GM19238 (cell line): ENCODE results near the gene PRICKLE2.
"Not testable (repeated sequence)": the region's sequence is repeated elsewhere in the genome, so short reads cannot be mapped to it uniquely, and the experiment has no call there.

Source experiments
- DNase-seq: peaks from one replicate; pipeline ENCODE4 v3.0.0; 2011; ENCODE audit warnings: low spot score; ENCODE audit not compliant: insufficient read length

Gene PRICKLE2

GRCh38 chr3:64103131-64103530 is 122.1 kb downstream of the PRICKLE2 start:
- DNase-seq: no peak

GRCh38 chr3:64102147-64102546 is 123.1 kb downstream of the PRICKLE2 start:
- no peak for DNase-seq

- DNase-seq: no peak
These were observed 126.0 kb downstream of the PRICKLE2 start for GRCh38 chr3:64099316-64099715.

- DNase-seq: no peak
These were observed 126.6 kb downstream of the PRICKLE2 start for GRCh38 chr3:64098670-64099069.

- DNase-seq: no peak
These were observed 127.3 kb downstream of the PRICKLE2 start for GRCh38 chr3:64097920-64098319.

GRCh38 chr3:64095802-64096201 is 129.5 kb downstream of the PRICKLE2 start:
- no peak for DNase-seq

GRCh38 chr3:64094713-64095079 is 130.6 kb downstream of the PRICKLE2 start:
- DNase-seq: no peak

GRCh38 chr3:64093825-64094712 is 131.2 kb downstream of the PRICKLE2 start:
- no peak for DNase-seq

GRCh38 chr3:64093211-64093610 is 132.1 kb downstream of the PRICKLE2 start:
- no peak for DNase-seq

GRCh38 chr3:64091501-64091900 is 133.8 kb downstream of the PRICKLE2 start:
- no peak for DNase-seq

- not testable (repeated sequence) for DNase-seq
These were observed 135.9 kb downstream of the PRICKLE2 start for GRCh38 chr3:64089386-64089785.

GRCh38 chr3:64088408-64089205 is 136.7 kb downstream of the PRICKLE2 start:
- no peak for DNase-seq

- no peak for DNase-seq
These were observed 138.6 kb downstream of the PRICKLE2 start for GRCh38 chr3:64086479-64087252.

GRCh38 chr3:64084640-64085039 is 140.6 kb downstream of the PRICKLE2 start:
- no peak for DNase-seq

- DNase-seq: no peak
These were observed 141.7 kb downstream of the PRICKLE2 start for GRCh38 chr3:64083575-64083974.

GRCh38 chr3:64082961-64083541 is 142.2 kb downstream of the PRICKLE2 start:
- DNase-seq: no peak

- DNase-seq: no peak
These were observed 142.9 kb downstream of the PRICKLE2 start for GRCh38 chr3:64082411-64082810.

GRCh38 chr3:64081235-64081630 is 144.0 kb downstream of the PRICKLE2 start:
- DNase-seq: no peak

GRCh38 chr3:64080616-64081234 is 144.5 kb downstream of the PRICKLE2 start:
- no peak for DNase-seq

GRCh38 chr3:64079369-64080150 is 145.7 kb downstream of the PRICKLE2 start:
- no peak for DNase-seq
